ENCODE measurements around the gene GLRX3.

GRCh38 chr10:130212746-130213145 is 76.6 kb downstream of the GLRX3 start:
- TF ChIP-seq ZNF114 (tag by site-specific recombination; IDR thresholded peaks at IDR 0.05) = no peak
- TF ChIP-seq ZNF157 (tag by site-specific recombination; IDR thresholded peaks at IDR 0.05) = no peak
- TF ChIP-seq ZBTB1 (tag by site-specific recombination; IDR thresholded peaks at IDR 0.05) = no peak
- TF ChIP-seq KLF16 (tag by site-specific recombination; IDR thresholded peaks at IDR 0.05) = no peak
- no peak for TF ChIP-seq CTCF (tag by site-specific recombination; IDR thresholded peaks at IDR 0.05)
- TF ChIP-seq ZNF140 (tag by site-specific recombination; IDR thresholded peaks at IDR 0.05) = no peak
- no peak for TF ChIP-seq ZNF341 (tag by site-specific recombination; IDR thresholded peaks at IDR 0.05; ENCODE audit: low read depth)
- no peak for TF ChIP-seq KLF1 (tag by site-specific recombination; IDR thresholded peaks at IDR 0.05)
- TF ChIP-seq ATF2 (tag by site-specific recombination; IDR thresholded peaks at IDR 0.05; ENCODE audit: low read depth) = no peak
- no peak for TF ChIP-seq ZNF324 (tag by site-specific recombination; IDR thresholded peaks at IDR 0.05)
- no peak for TF ChIP-seq ZEB2 (tag by site-specific recombination; IDR thresholded peaks at IDR 0.05)
